Keratinocyte (primary cell): ENCODE measurements around the gene NPTX1. TPM values are rescaled to one million over a fixed set of nuclear protein-coding genes. Genes with fewer than 3 reads are reported as not detected.

ENCODE experiments used
- DNase-seq: peaks from one replicate; pipeline ENCODE4 v3.0.0-alpha.2; 2011; ENCODE audit warnings: low read depth, missing footprints, low spot score
- FAIRE-seq: peaks from 2 replicates; lab custom pipeline; 2011; peaks lifted over from hg19 to GRCh38; lab: Jason Lieb, UNC
- H2AFZ ChIP-seq: 2 replicates; pipeline ENCODE4 v1.6.0; 2012; ENCODE audit warnings: low read length, control low read depth, inconsistent platforms; ENCODE audit not compliant: control insufficient read depth
- H3K27ac ChIP-seq: 2 replicates; pipeline ENCODE4 v1.5.1; 2011; ENCODE audit warnings: low read length; ENCODE audit not compliant: control insufficient read depth, insufficient read depth
- H3K27me3 ChIP-seq: 3 replicates; pipeline ENCODE4 v1.6.0; 2011; ENCODE audit warnings: low read length; ENCODE audit not compliant: control insufficient read depth, insufficient read depth; ENCODE audit errors: extremely low read depth
- H3K36me3 ChIP-seq, 2 experiments: 2 replicates in 1 of 2; 3 replicates in 1 of 2; pipeline ENCODE4 v1.5.1; 2011; ENCODE audit warnings: low read length in 2 of 2, mild to moderate bottlenecking in 1 of 2; ENCODE audit not compliant: control insufficient read depth in 2 of 2, insufficient read depth in 2 of 2; ENCODE audit errors: extremely low read depth in 1 of 2
- H3K4me1 ChIP-seq: 3 replicates; pipeline ENCODE4 v1.5.1; 2011; ENCODE audit warnings: low read length; ENCODE audit not compliant: control insufficient read depth, insufficient read depth; ENCODE audit errors: extremely low read depth
- H3K4me2 ChIP-seq: 3 replicates; pipeline ENCODE4 v1.6.0; 2011; ENCODE audit warnings: low read depth, low read length; ENCODE audit not compliant: control insufficient read depth, insufficient read depth; ENCODE audit errors: extremely low read depth
- H3K4me3 ChIP-seq, 3 experiments: fragments of 200-600 bp in 1 of 3; sonication (generic) in 1 of 3; 2 replicates in 2 of 3; 3 replicates in 1 of 3; pipeline ENCODE4 v1.5.1; 2011 to 2016; ENCODE audit warnings: low read length in 3 of 3, mild to moderate bottlenecking in 3 of 3, control low read depth in 2 of 3, inconsistent platforms in 1 of 3, low read depth in 1 of 3, mixed read lengths in 1 of 3, mixed run types in 1 of 3, moderate library complexity in 1 of 3; ENCODE audit not compliant: control insufficient read depth in 2 of 3, insufficient read depth in 2 of 3; ENCODE audit errors: extremely low read depth in 1 of 3
- H3K79me2 ChIP-seq: 2 replicates; pipeline ENCODE4 v1.6.0; 2012; ENCODE audit warnings: low read length; ENCODE audit not compliant: control insufficient read depth, insufficient read depth
- H3K9ac ChIP-seq: 3 replicates; pipeline ENCODE4 v1.6.0; 2011; ENCODE audit warnings: low read length; ENCODE audit not compliant: control insufficient read depth, insufficient read depth; ENCODE audit errors: extremely low read depth
- H3K9me1 ChIP-seq: 3 replicates; pipeline ENCODE4 v1.6.0; 2011; ENCODE audit warnings: low read length; ENCODE audit not compliant: control insufficient read depth, insufficient read depth; ENCODE audit errors: extremely low read depth
- H3K9me3 ChIP-seq: 2 replicates; pipeline ENCODE4 v1.5.1; 2012; ENCODE audit warnings: low read depth, low read length; ENCODE audit not compliant: control insufficient read depth
- H4K20me1 ChIP-seq: 3 replicates; pipeline ENCODE4 v1.6.0; 2011; ENCODE audit warnings: low read length; ENCODE audit not compliant: control insufficient read depth, insufficient read depth; ENCODE audit errors: extremely low read depth
- EZH2 ChIP-seq: IDR thresholded peaks from one replicate; pipeline ENCODE4 v1.6.1; 2012; ENCODE audit warnings: inconsistent platforms, mild to moderate bottlenecking, low read length, moderate library complexity
- dilution Hi-C: fragments of 300-500 bp; cut with MboI; formaldehyde crosslinking; loops from one replicate; pipeline ENCODE4 v1.7.0; 2020; ENCODE audit warnings: low sequenced_read_pairs; ENCODE audit not compliant: extremely low pct_ligation_motif_present
- polyA plus RNA-seq, 5 experiments: library from polyadenylated mRNA; depleted of rRNA in 3 of 5; stranded (reverse) in 3 of 5; stranded (forward) in 1 of 5; unstranded in 1 of 5; fragments of >200 nt; gene quantifications; 1 replicate in 1 of 5; 2 replicates in 3 of 5; 3 replicates in 1 of 5; pipeline versions ENCODE4 v1.2.1 to v1.2.3, GENCODE V29; 2011 to 2012; ENCODE audit warnings: missing spikeins in 2 of 5, low read depth in 1 of 5, low replicate concordance in 1 of 5
- TF ChIP-seq, protein P1 (sequence below), 3 experiments: IDR thresholded peaks in 1 of 3; conservative IDR thresholded peaks in 1 of 3; optimal IDR thresholded peaks in 1 of 3; 2 replicates in 2 of 3; 3 replicates in 1 of 3; pipeline versions ENCODE3 to v1.5.1; 2011; ENCODE audit warnings: low read length in 3 of 3, mild to moderate bottlenecking in 3 of 3, moderate library complexity in 2 of 3, control low read depth in 1 of 3, inconsistent platforms in 1 of 3; ENCODE audit not compliant: insufficient read depth in 2 of 3; ENCODE audit errors: extremely low read depth in 1 of 3

The NPTX1 gene
- polyA plus RNA-seq, 1 donor (not counting 4 experiments of a cell fraction or from before 2014, with no cell fraction given), result 0.03 TPM

DNA sequence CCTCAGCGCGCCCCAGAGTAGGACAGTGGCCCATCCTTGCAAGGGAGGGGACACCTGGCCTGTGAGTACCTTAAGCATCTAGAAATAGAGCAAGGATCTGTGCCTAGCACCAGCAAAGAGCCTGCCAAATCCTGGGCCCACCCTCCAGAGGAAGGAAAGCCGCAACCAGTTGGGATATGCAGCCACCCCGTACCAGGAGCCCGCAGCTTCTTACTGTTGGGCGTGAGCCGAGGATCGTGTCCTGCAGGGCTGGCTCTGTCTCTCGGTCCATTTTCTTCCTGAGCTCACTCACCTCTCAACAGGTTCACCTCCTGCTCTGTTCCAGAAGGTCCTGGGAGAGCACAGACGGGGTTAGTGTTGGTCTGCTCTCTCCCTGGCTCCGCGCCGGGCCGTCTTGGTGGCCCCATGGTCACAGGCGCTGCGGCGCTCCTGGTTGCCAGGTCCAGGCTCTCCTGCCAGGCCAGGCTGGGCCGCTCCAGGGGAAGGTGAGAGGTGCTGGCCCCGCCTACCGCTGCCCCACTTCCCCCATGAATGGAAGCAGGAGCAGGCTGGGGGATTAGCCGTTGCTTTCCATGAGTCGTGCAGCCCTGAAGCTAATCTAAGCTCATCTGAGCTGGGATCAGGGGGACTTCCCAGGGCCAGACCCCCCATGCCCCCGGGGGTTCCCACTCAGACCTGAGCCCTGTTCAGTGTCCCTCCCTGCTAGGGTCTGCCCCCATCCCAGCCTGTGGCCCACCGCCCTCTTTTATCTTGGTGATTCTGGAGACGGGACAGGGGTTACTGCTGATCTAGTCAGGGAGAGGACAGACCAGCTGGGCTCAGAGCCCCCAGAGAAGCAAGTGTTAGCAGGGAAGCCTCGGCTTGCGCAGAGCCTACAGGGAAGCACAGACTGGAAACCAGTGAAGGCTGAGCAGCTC lies 48.8 kb downstream of the NPTX1 start:
- Histone ChIP-seq H2AFZ (no peak overlapping the region), H3K79me2 (no peaks in the 10 kb centered on the region), H3K9me3 (no peaks in the 10 kb centered on the region), H3K4me2 (no peak overlapping the region), H3K27ac (no peak overlapping the region), H3K9ac (no peak overlapping the region), H3K27me3 (no peaks in the 10 kb centered on the region), H4K20me1 (no peaks in the 10 kb centered on the region), H3K4me3 (no peak overlapping the region), H3K9me1 (no peaks in the 10 kb centered on the region), H3K4me1 (no peaks in the 10 kb centered on the region), H3K36me3 (peaks cover 0 to 3% of the 10 kb centered on the region in 2 experiments)
- dilution Hi-C loops, result no loop called here
- TF ChIP-seq, protein P1, sequence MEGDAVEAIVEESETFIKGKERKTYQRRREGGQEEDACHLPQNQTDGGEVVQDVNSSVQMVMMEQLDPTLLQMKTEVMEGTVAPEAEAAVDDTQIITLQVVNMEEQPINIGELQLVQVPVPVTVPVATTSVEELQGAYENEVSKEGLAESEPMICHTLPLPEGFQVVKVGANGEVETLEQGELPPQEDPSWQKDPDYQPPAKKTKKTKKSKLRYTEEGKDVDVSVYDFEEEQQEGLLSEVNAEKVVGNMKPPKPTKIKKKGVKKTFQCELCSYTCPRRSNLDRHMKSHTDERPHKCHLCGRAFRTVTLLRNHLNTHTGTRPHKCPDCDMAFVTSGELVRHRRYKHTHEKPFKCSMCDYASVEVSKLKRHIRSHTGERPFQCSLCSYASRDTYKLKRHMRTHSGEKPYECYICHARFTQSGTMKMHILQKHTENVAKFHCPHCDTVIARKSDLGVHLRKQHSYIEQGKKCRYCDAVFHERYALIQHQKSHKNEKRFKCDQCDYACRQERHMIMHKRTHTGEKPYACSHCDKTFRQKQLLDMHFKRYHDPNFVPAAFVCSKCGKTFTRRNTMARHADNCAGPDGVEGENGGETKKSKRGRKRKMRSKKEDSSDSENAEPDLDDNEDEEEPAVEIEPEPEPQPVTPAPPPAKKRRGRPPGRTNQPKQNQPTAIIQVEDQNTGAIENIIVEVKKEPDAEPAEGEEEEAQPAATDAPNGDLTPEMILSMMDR (optimal IDR thresholded peaks at IDR 0.05 in 1 of 3, IDR thresholded peaks at IDR 0.05 in 1 of 3, conservative IDR thresholded peaks at IDR 0.05 in 1 of 3; ENCODE audit: extremely low read depth in 1 of 3, insufficient read depth in 2 of 3, low read length in 3 of 3), result no peak
- TF ChIP-seq EZH2, result no peak
- FAIRE-seq (no peak), DNase-seq (no peak)

DNA sequence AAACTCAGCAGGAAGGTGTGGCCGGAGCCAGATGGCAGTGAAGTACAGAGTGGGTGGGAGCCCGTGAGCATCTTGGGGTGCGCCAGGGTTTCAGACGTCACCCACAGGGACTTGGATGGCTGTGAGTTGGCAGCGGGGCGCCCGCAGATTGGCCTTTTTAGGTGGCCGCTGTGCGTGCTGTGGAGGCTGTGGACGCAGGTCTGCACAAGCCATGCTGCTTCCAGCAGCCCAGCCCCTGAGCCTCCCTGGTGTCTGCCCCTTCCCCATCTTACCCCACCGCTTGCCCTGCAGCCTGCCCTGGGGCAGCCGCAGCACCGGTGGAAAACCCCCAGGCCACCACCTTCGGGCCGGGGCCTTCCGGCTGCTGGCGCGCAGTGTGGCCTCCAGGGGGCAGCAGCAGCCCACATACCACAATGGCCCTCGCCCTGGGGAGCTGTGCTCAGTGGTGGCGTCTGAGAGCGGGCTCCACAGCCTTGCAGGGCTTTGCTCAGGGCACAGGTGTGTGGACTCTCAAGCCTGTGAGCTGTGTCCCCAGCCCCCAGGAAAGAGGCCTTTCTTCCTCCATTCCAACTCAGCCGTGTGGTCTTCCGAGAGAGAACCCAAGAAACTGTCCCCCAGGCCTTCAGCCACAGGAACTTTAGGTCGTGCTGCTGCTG lies 49.6 kb downstream of the NPTX1 start:
- Histone ChIP-seq H3K27me3 (no peaks in the 10 kb centered on the region), H3K4me1 (no peaks in the 10 kb centered on the region), H3K79me2 (no peaks in the 10 kb centered on the region), H3K27ac (no peak overlapping the region), H2AFZ (no peak overlapping the region), H4K20me1 (no peaks in the 10 kb centered on the region), H3K4me3 (no peak overlapping the region), H3K9ac (no peak overlapping the region), H3K36me3 (peaks cover 0 to 3% of the 10 kb centered on the region in 2 experiments), H3K9me1 (no peaks in the 10 kb centered on the region), H3K9me3 (no peaks in the 10 kb centered on the region), H3K4me2 (no peak overlapping the region)
- DNase-seq (no peak), FAIRE-seq (no peak)
- TF ChIP-seq, protein P1 (optimal IDR thresholded peaks at IDR 0.05 in 1 of 3, IDR thresholded peaks at IDR 0.05 in 1 of 3, conservative IDR thresholded peaks at IDR 0.05 in 1 of 3; ENCODE audit: extremely low read depth in 1 of 3, insufficient read depth in 2 of 3, low read length in 3 of 3), result peak; percentile 85 to 98 (median 97)
- no peak for TF ChIP-seq EZH2
- dilution Hi-C loops, result no loop called here
